Left lung (tissue), 10 donors: ENCODE results near the gene MUC2. TPM values are rescaled to one million over a fixed set of nuclear protein-coding genes. Genes with fewer than 3 reads are reported as not detected.
A peak's percentile ranks its signal among the peaks of the same experiment; 100 is the strongest.

Experiments used
- ATAC-seq: fragments of 200-7000 bp; cut with Tn5 transposase; one replicate; pipeline ENCODE4 v1.9.1; 2020; ENCODE audit warnings: moderate library complexity
- DNase-seq, 4 donors: peaks; one replicate each; pipeline ENCODE4 v3.0.0-alpha.2; 2013 to 2020
- H3K27ac ChIP-seq, 2 donors: fragments of 200-600 bp; sonication (generic) in 1 of 2; one replicate each; pipeline versions ENCODE4 v1.5.0 to v1.8.0; 2020 to 2021
- H3K27me3 ChIP-seq, 2 donors: fragments of 200-600 bp; sonication (generic) in 1 of 2; one replicate each; pipeline versions ENCODE4 v1.5.0 to v1.8.0; 2020 to 2021
- H3K36me3 ChIP-seq, 2 donors: fragments of 200-600 bp; sonication (generic) in 1 of 2; one replicate each; pipeline versions ENCODE4 v1.5.0 to v1.8.0; 2020 to 2021
- H3K4me1 ChIP-seq, 2 donors: fragments of 200-600 bp; one replicate each; pipeline ENCODE4 v1.8.0; 2021
- H3K4me3 ChIP-seq, 2 donors: fragments of 200-600 bp; sonication (generic) in 1 of 2; one replicate each; pipeline versions ENCODE4 v1.5.0 to v1.8.0; 2020 to 2021; ENCODE audit warnings: mild to moderate bottlenecking in 1 of 2
- H3K9me3 ChIP-seq, 2 donors: fragments of 200-600 bp; sonication (generic) in 1 of 2; one replicate each; pipeline versions ENCODE4 v1.5.0 to v1.8.0; 2020 to 2021
- intact Hi-C, 2 donors: fragments of 100-400 bp; cut with DNase I; formaldehyde crosslinking; loops; one replicate each; pipeline versions ENCODE4 v1.11.2 to v1.14.2; 2022
- polyA plus RNA-seq, 6 donors: library from polyadenylated mRNA; unstranded; fragments of 120-200 nt; gene quantifications; one replicate each; pipeline ENCODE4 v1.2.1, GENCODE V29; 2013; ENCODE audit not compliant: insufficient read length in 6 of 6
- total RNA-seq, 2 donors: library from RNA; stranded (reverse); fragmentation: NEBNext Ultra II Directional; extraction: Animal tissue kit (Norgen Biotek cat#: 25700); gene quantifications; one replicate each; pipeline ENCODE4 v1.2.1, GENCODE V29; 2021
- TF ChIP-seq, protein P1 (sequence below), 2 donors: fragments of 200-600 bp; sonication (generic) in 1 of 2; IDR thresholded peaks; one replicate each; pipeline versions ENCODE4 v1.5.0 to v1.8.0; 2021; ENCODE audit warnings: antibody characterized with exemption in 2 of 2
- donor health status: DM: no; HTN: yes; CAD: no.
- donor health status: DM: no; HTN: no; CAD: no.

MUC2 gene
- total and polyA plus RNA-seq, 8 donors: 0.02 to 0.03 (median 0.03) TPM; not detected in 3

DNA sequence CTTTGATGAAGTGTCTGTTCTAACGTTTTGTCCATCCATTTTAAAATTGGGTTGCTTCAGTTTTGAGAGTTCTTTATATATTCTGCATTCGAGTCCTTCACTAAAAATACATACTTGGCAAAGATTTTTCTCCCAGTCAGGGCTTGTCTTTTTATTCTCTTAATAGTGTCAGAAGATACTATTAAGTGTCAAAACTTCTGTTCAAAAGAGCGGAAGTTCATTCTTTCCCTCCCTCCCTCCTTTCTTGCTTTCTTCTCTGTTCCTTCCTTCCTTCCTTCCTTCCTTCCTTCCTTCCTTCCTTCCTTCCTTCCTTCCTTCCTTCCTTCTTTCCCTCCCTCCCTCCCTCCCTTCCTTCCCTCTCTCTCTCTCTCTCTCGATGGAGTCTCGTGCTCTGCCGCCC is 30.5 kb upstream of the MUC2 start:
- no peaks in the 10 kb centered on the region for H3K36me3 ChIP-seq
- peaks cover 0 to 5% of the 10 kb centered on the region in 2 donors for H3K4me1 ChIP-seq
- H3K27me3 ChIP-seq: peaks cover 0 to 66% of the 10 kb centered on the region in 2 donors
- no peak overlapping the region for H3K27ac ChIP-seq
- TF ChIP-seq, protein P1, sequence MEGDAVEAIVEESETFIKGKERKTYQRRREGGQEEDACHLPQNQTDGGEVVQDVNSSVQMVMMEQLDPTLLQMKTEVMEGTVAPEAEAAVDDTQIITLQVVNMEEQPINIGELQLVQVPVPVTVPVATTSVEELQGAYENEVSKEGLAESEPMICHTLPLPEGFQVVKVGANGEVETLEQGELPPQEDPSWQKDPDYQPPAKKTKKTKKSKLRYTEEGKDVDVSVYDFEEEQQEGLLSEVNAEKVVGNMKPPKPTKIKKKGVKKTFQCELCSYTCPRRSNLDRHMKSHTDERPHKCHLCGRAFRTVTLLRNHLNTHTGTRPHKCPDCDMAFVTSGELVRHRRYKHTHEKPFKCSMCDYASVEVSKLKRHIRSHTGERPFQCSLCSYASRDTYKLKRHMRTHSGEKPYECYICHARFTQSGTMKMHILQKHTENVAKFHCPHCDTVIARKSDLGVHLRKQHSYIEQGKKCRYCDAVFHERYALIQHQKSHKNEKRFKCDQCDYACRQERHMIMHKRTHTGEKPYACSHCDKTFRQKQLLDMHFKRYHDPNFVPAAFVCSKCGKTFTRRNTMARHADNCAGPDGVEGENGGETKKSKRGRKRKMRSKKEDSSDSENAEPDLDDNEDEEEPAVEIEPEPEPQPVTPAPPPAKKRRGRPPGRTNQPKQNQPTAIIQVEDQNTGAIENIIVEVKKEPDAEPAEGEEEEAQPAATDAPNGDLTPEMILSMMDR (IDR thresholded peaks at IDR 0.05): no peak
- peaks cover 0 to 2% of the 10 kb centered on the region in 2 donors for H3K9me3 ChIP-seq
- DNase-seq (no peak), ATAC-seq (no peak)
- intact Hi-C loops: no loop called here
- H3K4me3 ChIP-seq: no peak overlapping the region

DNA sequence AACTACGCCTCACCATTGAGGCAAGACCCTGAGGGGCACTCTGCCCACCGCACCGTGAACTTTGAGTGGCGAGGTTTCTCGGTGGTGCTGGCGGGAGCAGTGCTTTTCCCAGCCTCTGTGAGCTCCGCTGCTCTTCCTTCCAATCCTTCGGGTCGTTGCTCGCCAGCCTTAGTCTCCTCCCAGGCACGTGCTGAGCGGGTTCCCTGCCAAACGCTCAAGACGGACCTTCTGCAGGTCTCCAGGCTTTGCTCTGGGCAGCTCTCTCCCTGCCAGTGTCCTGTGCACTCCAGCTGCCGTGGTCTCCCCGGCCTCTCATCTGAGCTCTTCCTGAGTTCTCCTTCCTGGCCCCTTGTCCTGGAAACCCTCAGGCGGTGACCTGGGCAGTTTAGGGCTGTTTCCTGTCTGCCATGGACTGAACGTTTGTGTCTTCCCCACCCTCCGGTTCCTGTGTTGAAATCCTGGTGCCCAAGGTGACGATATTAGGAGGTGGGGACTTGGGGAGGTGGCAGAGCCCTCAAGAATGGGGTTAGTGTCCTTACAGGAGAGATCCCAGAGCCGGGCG is 27.0 kb upstream of the MUC2 start:
- Histone ChIP-seq H3K36me3 (no peaks in the 10 kb centered on the region), H3K9me3 (peaks cover 0 to 2% of the 10 kb centered on the region in 2 donors), H3K27me3 (peaks cover 0 to 59% of the 10 kb centered on the region in 2 donors), H3K4me3 (no peak overlapping the region), H3K4me1 (peaks cover 0 to 22% of the 10 kb centered on the region in 2 donors), H3K27ac (no peak overlapping the region)
- TF ChIP-seq, protein P1 (IDR thresholded peaks at IDR 0.05): no peak
- ATAC-seq: no peak
- intact Hi-C loops: no loop called here
- peak in 1 of 4 donors; percentile 36 for DNase-seq

DNA sequence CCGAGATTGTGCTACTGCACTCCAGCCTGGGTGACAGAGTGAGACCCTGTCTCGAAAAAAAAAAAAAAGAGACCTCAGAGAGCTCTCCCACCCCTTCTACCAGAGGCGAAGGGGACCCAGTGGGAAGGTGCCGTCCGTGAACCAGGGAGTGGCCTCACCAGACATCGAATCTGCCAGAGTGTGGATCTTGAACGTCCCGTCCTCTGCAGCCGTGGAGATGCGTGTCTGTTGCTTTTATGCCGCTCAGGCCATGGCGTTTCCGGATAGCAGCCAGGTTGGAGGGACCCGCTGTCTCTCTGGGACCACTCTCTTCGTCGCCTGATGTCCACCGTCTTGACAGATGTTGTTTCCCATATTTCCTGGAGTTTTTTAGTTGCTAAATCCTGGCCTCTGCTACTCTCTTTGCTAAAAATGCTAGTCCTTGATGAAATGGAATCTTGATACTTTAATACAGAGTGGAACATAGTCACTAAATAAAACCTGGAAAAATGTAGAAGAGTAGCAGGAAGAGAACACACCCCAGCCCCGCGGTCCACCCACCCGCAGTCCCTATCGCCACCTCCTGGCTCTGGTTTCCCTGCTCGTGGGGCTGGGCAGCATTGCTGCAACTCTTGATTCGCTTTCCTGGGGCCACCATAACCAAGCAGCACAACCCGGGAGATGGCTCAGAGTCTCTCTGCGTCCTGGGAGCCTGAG is 26.2 kb upstream of the MUC2 start:
- TF ChIP-seq, protein P1 (IDR thresholded peaks at IDR 0.05): no peak
- Histone ChIP-seq H3K27ac (no peak overlapping the region), H3K4me1 (peaks cover 0 to 22% of the 10 kb centered on the region in 2 donors), H3K9me3 (peaks cover 0 to 2% of the 10 kb centered on the region in 2 donors), H3K4me3 (no peak overlapping the region), H3K27me3 (peaks cover 0 to 59% of the 10 kb centered on the region in 2 donors), H3K36me3 (no peaks in the 10 kb centered on the region)
- ATAC-seq (no peak), DNase-seq (no peak)
- intact Hi-C loops: no loop called here

DNA sequence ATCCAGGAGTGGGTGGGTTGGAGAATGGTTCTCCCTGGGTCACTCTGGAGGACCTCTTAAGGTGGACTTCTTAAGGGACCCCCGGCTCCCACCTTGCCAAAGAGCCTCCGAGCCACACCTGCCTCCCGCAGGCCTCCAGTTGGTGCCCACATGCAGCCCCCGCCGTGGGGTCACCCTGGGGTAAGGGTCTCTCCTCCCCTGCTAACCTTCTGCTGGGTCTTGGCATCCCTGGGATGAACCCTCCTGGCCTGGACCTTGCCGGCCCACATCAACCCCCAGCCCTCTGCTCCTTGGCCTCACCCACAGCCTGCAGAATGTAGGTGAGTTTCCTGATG is 25.6 kb upstream of the MUC2 start:
- H3K4me1 ChIP-seq: peaks cover 0 to 22% of the 10 kb centered on the region in 2 donors
- ATAC-seq: no peak
- TF ChIP-seq, protein P1 (IDR thresholded peaks at IDR 0.05): no peak
- no peak overlapping the region for H3K27ac ChIP-seq
- peaks cover 0 to 2% of the 10 kb centered on the region in 2 donors for H3K9me3 ChIP-seq
- peak in 1 of 4 donors; percentile 50 for DNase-seq
- H3K27me3 ChIP-seq: peaks cover 0 to 61% of the 10 kb centered on the region in 2 donors
- no peak overlapping the region for H3K4me3 ChIP-seq
- H3K36me3 ChIP-seq: no peaks in the 10 kb centered on the region
- intact Hi-C loops: no loop called here

DNA sequence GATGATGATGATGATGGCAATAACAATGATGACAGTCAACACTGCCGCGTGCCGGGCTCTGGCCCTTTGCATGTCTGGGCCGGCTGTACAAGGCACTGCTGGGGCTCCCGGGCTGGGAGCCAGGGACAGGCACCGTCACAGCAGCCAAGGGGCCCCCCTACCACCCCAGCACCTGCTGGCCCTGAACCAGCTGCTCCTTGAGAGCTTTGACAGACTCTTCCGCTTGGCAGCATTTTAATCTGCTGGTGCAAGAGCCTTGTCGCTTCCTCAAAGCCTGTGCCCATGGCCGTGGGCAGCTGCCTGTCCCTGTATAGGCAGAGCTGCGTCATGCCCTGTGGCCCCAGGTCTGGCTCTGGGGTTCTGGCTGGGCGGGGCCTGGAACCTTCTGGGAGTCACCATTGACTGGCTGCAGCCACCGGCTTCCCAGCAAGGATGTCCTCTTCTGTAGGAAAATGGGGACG is 25.2 kb upstream of the MUC2 start:
- Histone ChIP-seq H3K4me1 (peaks cover 4 to 22% of the 10 kb centered on the region in 2 donors), H3K27ac (no peak overlapping the region), H3K4me3 (no peak overlapping the region), H3K27me3 (peaks cover 0 to 66% of the 10 kb centered on the region in 2 donors), H3K9me3 (peaks cover 0 to 2% of the 10 kb centered on the region in 2 donors), H3K36me3 (no peaks in the 10 kb centered on the region)
- DNase-seq: peak in 3 of 4 donors; percentile 34 to 83 (median 56)
- TF ChIP-seq, protein P1 (IDR thresholded peaks at IDR 0.05): no peak
- intact Hi-C loops: no loop called here
- no peak for ATAC-seq
